GM12878 (cell line): ENCODE measurements around the gene ARHGEF38. TPM values are rescaled to one million over a fixed set of nuclear protein-coding genes. Genes with fewer than 3 reads are reported as not detected.

Experiments
- ATAC-seq: fragments of 200-7000 bp; cut with Tn5 transposase; 3 replicates; pipeline ENCODE4 v1.9.1; 2020; ENCODE audit warnings: mild to moderate bottlenecking, moderate library complexity
- BruUV-seq: library from RNA; stranded (reverse); fragments of 400-500 nt; replicated peaks from 2 replicates; lab custom pipeline; 2021; lab: Mats Ljungman, UMichigan
- CTCF ChIA-PET: fragments of 300-600 bp; sonication (Branson Sonifier 250); formaldehyde crosslinking; extraction: SDS; loops from one replicate; lab custom pipeline; 2021; ENCODE audit warnings: inconsistent platforms; lab: Yijun Ruan, JAX
- POLR2A ChIA-PET: fragments of 350-600 bp; formaldehyde crosslinking; extraction: SDS; loops from one replicate; lab custom pipeline; 2021; ENCODE audit warnings: inconsistent platforms; lab: Charles Lee
- RAD21 ChIA-PET: fragments of 300-600 bp; sonication (Branson Sonifier 250); formaldehyde crosslinking; loops from one replicate; lab custom pipeline; 2023; ENCODE audit warnings: antibody characterized with exemption; ENCODE audit not compliant: unreplicated experiment; lab: Charles Lee
- SMC1A ChIA-PET: fragments of 300-600 bp; sonication (Branson Sonifier 250); formaldehyde crosslinking; loops from one replicate; lab custom pipeline; 2023; ENCODE audit not compliant: unreplicated experiment, uncharacterized antibody; lab: Charles Lee
- DNase-seq: peaks from one replicate; pipeline ENCODE4 v3.0.0-alpha.2; 2011; ENCODE audit warnings: low read depth, low spot score
- FAIRE-seq: peaks from 3 replicates; lab custom pipeline; 2011; peaks lifted over from hg19 to GRCh38; lab: Jason Lieb, UNC
- H2AFZ ChIP-seq: 2 replicates; pipeline ENCODE4 v1.6.0; 2011; ENCODE audit warnings: low read depth, low read length, control low read depth; ENCODE audit not compliant: control insufficient read depth
- H3K27ac ChIP-seq: 2 replicates; pipeline ENCODE4 v1.5.1; 2011; ENCODE audit warnings: control low read depth; ENCODE audit not compliant: control insufficient read depth, insufficient read depth
- H3K27me3 ChIP-seq, 2 experiments: replicated peaks in 1 of 2; 2 replicates each; pipeline versions ENCODE4 v1.6.0 to v1.6.1; 2011; ENCODE audit warnings: low read length in 1 of 2; ENCODE audit not compliant: control insufficient read depth in 2 of 2, insufficient read depth in 2 of 2
- H3K36me3 ChIP-seq, 2 experiments: 2 replicates each; pipeline ENCODE4 v1.5.1; 2011; ENCODE audit warnings: low read length in 1 of 2; ENCODE audit not compliant: control insufficient read depth in 2 of 2, insufficient read depth in 2 of 2
- H3K4me1 ChIP-seq: 2 replicates; pipeline ENCODE4 v1.6.1; 2011; ENCODE audit warnings: mild to moderate bottlenecking, low read length, moderate library complexity, mixed read lengths; ENCODE audit not compliant: control insufficient read depth, insufficient read depth
- H3K4me2 ChIP-seq: 2 replicates; pipeline ENCODE4 v1.6.0; 2011; ENCODE audit warnings: control low read depth; ENCODE audit not compliant: control insufficient read depth, insufficient read depth
- H3K4me3 ChIP-seq: fragments of 200-600 bp; sonication (generic); 2 replicates; pipeline ENCODE4 v1.5.1; 2016
- H3K79me2 ChIP-seq: 2 replicates; pipeline ENCODE4 v1.6.0; 2011; ENCODE audit warnings: low read length; ENCODE audit not compliant: control insufficient read depth, insufficient read depth
- H3K9ac ChIP-seq: 2 replicates; pipeline ENCODE4 v1.8.0; 2011; ENCODE audit warnings: low read length, control low read depth, mixed read lengths; ENCODE audit not compliant: control insufficient read depth, insufficient read depth
- H3K9me3 ChIP-seq: replicated peaks from 3 replicates; pipeline ENCODE4 v1.5.1; 2011; ENCODE audit warnings: mild to moderate bottlenecking, low read length; ENCODE audit not compliant: control insufficient read depth, insufficient read depth
- H4K20me1 ChIP-seq: 2 replicates; pipeline ENCODE4 v1.6.0; 2011; ENCODE audit not compliant: control insufficient read depth, insufficient read depth
- CBX3 ChIP-seq: fragments of 200-600 bp; sonication (generic); IDR thresholded peaks from 2 replicates; pipeline ENCODE4 v1.6.1; 2016; ENCODE audit warnings: low read depth, borderline replicate concordance
- CEBPB ChIP-seq, 2 experiments: fragments of 150-350 bp in 1 of 2; IDR thresholded peaks; 2 replicates each; pipeline ENCODE4 v1.6.1; 2012 to 2014; ENCODE audit warnings: low read depth in 2 of 2, low read length in 2 of 2, borderline replicate concordance in 1 of 2, inconsistent platforms in 1 of 2
- DPF2 ChIP-seq: fragments of 450-650 bp; IDR thresholded peaks from 2 replicates; pipeline ENCODE4 v1.6.1; 2017; ENCODE audit warnings: mild to moderate bottlenecking
- ETV6 ChIP-seq, 2 experiments: fragments of 450-650 bp in 1 of 2; IDR thresholded peaks in 1 of 2; conservative IDR thresholded peaks in 1 of 2; 2 replicates each; pipeline ENCODE4 v1.6.1; 2014; ENCODE audit warnings: antibody characterized with exemption in 1 of 2, borderline replicate concordance in 1 of 2, low read depth in 1 of 2, mild to moderate bottlenecking in 1 of 2, moderate library complexity in 1 of 2
- FOS ChIP-seq: IDR thresholded peaks from 3 replicates; pipeline ENCODE4 v1.6.1; 2011; ENCODE audit warnings: borderline replicate concordance; ENCODE audit not compliant: insufficient read length; ENCODE audit errors: extremely low read depth
- IKZF1 ChIP-seq: fragments of 450-650 bp; conservative IDR thresholded peaks from 2 replicates; pipeline ENCODE4 v1.6.1; 2017; ENCODE audit warnings: antibody characterized with exemption, mild to moderate bottlenecking
- JUND ChIP-seq: IDR thresholded peaks from 2 replicates; pipeline ENCODE4 v1.6.1; 2012; ENCODE audit warnings: low read depth, mild to moderate bottlenecking, low read length, improper control_type of control experiment, moderate library complexity
- MLLT1 ChIP-seq: fragments of 450-650 bp; IDR thresholded peaks from 2 replicates; pipeline ENCODE4 v1.6.1; 2016; ENCODE audit warnings: mild to moderate bottlenecking
- NRF1 ChIP-seq: conservative IDR thresholded peaks from 2 replicates; pipeline ENCODE4 v1.6.1; 2011; ENCODE audit warnings: mild to moderate bottlenecking, low read depth, low read length, improper control_type of control experiment
- SIX5 ChIP-seq: IDR thresholded peaks from 2 replicates; pipeline ENCODE4 v1.6.1; 2011; ENCODE audit warnings: mild to moderate bottlenecking, low read depth, low read length, moderate library complexity; ENCODE audit not compliant: severe bottlenecking
- SPI1 ChIP-seq: IDR thresholded peaks from 2 replicates; pipeline ENCODE4 v1.6.1; 2011; ENCODE audit warnings: low read depth, mild to moderate bottlenecking, low read length, moderate library complexity, borderline replicate concordance; ENCODE audit not compliant: insufficient read depth
- SUZ12 ChIP-seq: fragments of 200-600 bp; sonication (generic); IDR thresholded peaks from one replicate; pipeline ENCODE4 v1.6.1; 2018; ENCODE audit warnings: antibody characterized with exemption, mild to moderate bottlenecking; ENCODE audit not compliant: unreplicated experiment
- TCF7 ChIP-seq: IDR thresholded peaks from 2 replicates; pipeline ENCODE4 v1.6.1; 2014; ENCODE audit warnings: antibody characterized with exemption, borderline replicate concordance
- ZSCAN29 ChIP-seq: fragments of 450-650 bp; IDR thresholded peaks from 2 replicates; pipeline ENCODE4 v1.6.1; 2017; ENCODE audit warnings: mild to moderate bottlenecking, moderate library complexity
- WGBS: methylation state at CpG from one replicate; pipeline ENCODE4 v1.1.6; 2016; ENCODE audit warnings: low lambda C conversion rate; ENCODE audit not compliant: insufficient replicate concordance, insufficient coverage; ENCODE audit errors: missing lambda C conversion rate; 5-methylcytosine and 5-hydroxymethylcytosine counted together
- in situ Hi-C: fragments of 300-500 bp; cut with MboI; formaldehyde crosslinking; loops from 9 replicates; pipeline ENCODE4 v1.14.3; 2018; ENCODE audit warnings: mixed read lengths
- intact Hi-C: fragments of 100-400 bp; cut with micrococcal nuclease; formaldehyde crosslinking; loops from one replicate; pipeline ENCODE4 v1.14.2; 2022; ENCODE audit not compliant: unreplicated experiment
- polyA plus RNA-seq, 11 experiments: library from polyadenylated mRNA; depleted of rRNA in 4 of 11; unstranded in 6 of 11; stranded (reverse) in 5 of 11; fragments of >200 nt; fragmentation: Nextera tagmentation in 4 of 11; fragmentation: Illumina TruSeq in 1 of 11; extraction: Ambion mirVana in 4 of 11; extraction: Trizol in 1 of 11; gene quantifications; 1 replicate in 1 of 11; 2 replicates in 10 of 11; pipeline versions ENCODE4 v1.2.1 to v1.2.3, GENCODE V29; 2011 to 2016; ENCODE audit warnings: inconsistent platforms in 2 of 11, missing spikeins in 2 of 11, low read depth in 1 of 11
- total RNA-seq, 4 experiments: library from RNA; depleted of rRNA in 3 of 4; stranded (reverse); fragments of >200 nt in 3 of 4; fragmentation: Illumina TruSeq in 1 of 4; extraction: Trizol in 1 of 4; gene quantifications; 2 replicates each; pipeline versions ENCODE4 v1.2.1 to v1.2.3, GENCODE V29; 2013 to 2021
- TF ChIP-seq, protein P1 (sequence below): fragments of 450-650 bp; IDR thresholded peaks from 2 replicates; pipeline ENCODE4 v1.6.1; 2017; ENCODE audit warnings: mild to moderate bottlenecking

Gene ARHGEF38
- total and polyA plus RNA-seq, 10 of the 15 experiments (the other 5 are each of a cell fraction or from before 2014, with no cell fraction given) = 0.01 to 1.1 (median 0.09) TPM; not detected in 2

DNA sequence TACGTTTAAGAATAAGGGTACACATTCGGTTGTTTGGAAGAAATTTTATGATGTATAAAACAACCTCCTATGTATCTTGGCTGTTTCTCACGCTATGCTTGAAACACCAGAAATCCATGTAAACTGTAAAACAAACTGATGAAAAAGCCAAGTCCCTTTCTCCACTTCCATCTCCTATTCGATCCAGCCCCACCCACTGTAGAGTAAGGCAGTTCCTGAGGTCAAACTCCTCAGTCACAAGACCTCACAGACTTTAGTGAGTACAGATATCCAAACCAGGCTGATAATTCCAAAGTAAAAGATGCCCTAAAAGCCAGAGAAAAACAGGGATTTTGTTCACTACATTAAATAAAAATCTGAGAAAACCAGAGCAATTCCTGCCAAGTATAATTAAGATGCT is 45.6 kb downstream of the ARHGEF38 start:
- H4K20me1 ChIP-seq = no peaks in the 10 kb centered on the region
- H2AFZ ChIP-seq = no peak overlapping the region
- H3K9ac ChIP-seq = no peak overlapping the region
- BruUV-seq = no TSS peak
- WGBS = 72% methylated on average over 4 of the region's 4 CpGs
- H3K4me2 ChIP-seq = no peak overlapping the region
- ATAC-seq (no peak), DNase-seq (no peak), FAIRE-seq (no peak)
- TF ChIP-seq SPI1 (no peak), JUND (no peak), NRF1 (no peak)
- TF ChIP-seq, protein P1, sequence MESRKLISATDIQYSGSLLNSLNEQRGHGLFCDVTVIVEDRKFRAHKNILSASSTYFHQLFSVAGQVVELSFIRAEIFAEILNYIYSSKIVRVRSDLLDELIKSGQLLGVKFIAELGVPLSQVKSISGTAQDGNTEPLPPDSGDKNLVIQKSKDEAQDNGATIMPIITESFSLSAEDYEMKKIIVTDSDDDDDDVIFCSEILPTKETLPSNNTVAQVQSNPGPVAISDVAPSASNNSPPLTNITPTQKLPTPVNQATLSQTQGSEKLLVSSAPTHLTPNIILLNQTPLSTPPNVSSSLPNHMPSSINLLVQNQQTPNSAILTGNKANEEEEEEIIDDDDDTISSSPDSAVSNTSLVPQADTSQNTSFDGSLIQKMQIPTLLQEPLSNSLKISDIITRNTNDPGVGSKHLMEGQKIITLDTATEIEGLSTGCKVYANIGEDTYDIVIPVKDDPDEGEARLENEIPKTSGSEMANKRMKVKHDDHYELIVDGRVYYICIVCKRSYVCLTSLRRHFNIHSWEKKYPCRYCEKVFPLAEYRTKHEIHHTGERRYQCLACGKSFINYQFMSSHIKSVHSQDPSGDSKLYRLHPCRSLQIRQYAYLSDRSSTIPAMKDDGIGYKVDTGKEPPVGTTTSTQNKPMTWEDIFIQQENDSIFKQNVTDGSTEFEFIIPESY = no peak
- in situ Hi-C loops (no loop called here), intact Hi-C loops (no loop called here)
- no peaks in the 10 kb centered on the region for H3K27me3 ChIP-seq
- ChIA-PET CTCF (no interaction called here), SMC1A (no interaction called here), POLR2A (no interaction called here), RAD21 (no interaction called here)
- no peaks in the 10 kb centered on the region for H3K79me2 ChIP-seq
- H3K9me3 ChIP-seq = no peaks in the 10 kb centered on the region
- H3K36me3 ChIP-seq = no peaks in the 10 kb centered on the region
- H3K4me3 ChIP-seq = no peak overlapping the region
- H3K4me1 ChIP-seq = no peaks in the 10 kb centered on the region; the same call in 1 of the 2 replicates
- H3K27ac ChIP-seq = no peak overlapping the region

DNA sequence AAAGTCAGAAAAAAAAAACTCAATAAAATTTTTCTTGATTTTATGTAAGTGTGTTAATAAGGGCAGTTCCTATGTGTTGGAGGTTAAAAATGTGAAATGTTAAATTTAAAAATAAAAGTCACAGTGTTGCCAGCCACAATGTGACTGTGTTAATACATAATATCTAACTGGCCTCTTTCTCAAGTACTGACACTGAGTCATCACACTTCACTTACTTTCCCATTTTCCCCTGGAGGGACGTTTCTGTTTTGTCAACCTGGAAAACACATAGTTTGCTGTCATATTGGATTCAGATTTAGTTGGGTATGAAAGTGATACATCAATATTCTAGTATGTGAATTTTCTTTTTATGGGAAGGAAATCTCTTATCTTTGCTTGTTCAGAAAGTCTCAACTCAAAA is 46.4 kb downstream of the ARHGEF38 start:
- Histone ChIP-seq H3K9me3 (no peaks in the 10 kb centered on the region), H3K36me3 (no peaks in the 10 kb centered on the region), H3K79me2 (no peaks in the 10 kb centered on the region), H2AFZ (no peak overlapping the region), H3K4me2 (no peak overlapping the region), H3K27ac (no peak overlapping the region), H3K4me1 (no peaks in the 10 kb centered on the region; the same call in 1 of the 2 replicates), H3K9ac (no peak overlapping the region), H3K4me3 (no peak overlapping the region), H3K27me3 (no peaks in the 10 kb centered on the region), H4K20me1 (no peaks in the 10 kb centered on the region)
- intact Hi-C loops = no loop called here
- ChIA-PET RAD21 (no interaction called here), CTCF (interaction anchor here (0.9 to 1.6 kb wide), 3 partner anchors 9 to 78 kb away, joined by 3 to 8 read pairs (median 4); no protein-coding TSS in a partner anchor), SMC1A (interaction anchor here (1.3 kb wide), 1 partner anchor 34 kb away, joined by 6 read pairs; no protein-coding TSS in a partner anchor), POLR2A (no interaction called here)
- DNase-seq = no peak
- in situ Hi-C loops = no loop called here
- no peak for ATAC-seq
- 0% methylated on average over 1 of the region's 1 CpG for WGBS
- no TSS peak for BruUV-seq
- FAIRE-seq = no peak
- TF ChIP-seq CEBPB (IDR thresholded peaks at IDR 0.05; ENCODE audit: borderline replicate concordance in 1 of 2, low read depth in 2 of 2, low read length in 2 of 2) = no peak
- no peak for TF ChIP-seq ZSCAN29
- TF ChIP-seq MLLT1 = no peak
- no peak for TF ChIP-seq ETV6 (conservative IDR thresholded peaks at IDR 0.05 in 1 of 2, IDR thresholded peaks at IDR 0.05 in 1 of 2; ENCODE audit: borderline replicate concordance in 1 of 2, low read depth in 1 of 2)
- no peak for TF ChIP-seq IKZF1
- TF ChIP-seq SUZ12 = no peak
- no peak for TF ChIP-seq SIX5
- TF ChIP-seq TCF7 = no peak
- no peak for TF ChIP-seq FOS
- TF ChIP-seq DPF2 = no peak
- no peak for TF ChIP-seq CBX3
